HL-60 (cell line): ENCODE measurements around the gene ULBP2.

Source experiments
- DNase-seq, 2 experiments: peaks; one replicate each; pipeline ENCODE4 v3.0.0-alpha.2; 2010 to 2020; ENCODE audit warnings: low read depth in 1 of 2, low spot score in 1 of 2
- H3K27ac ChIP-seq: fragments of 250-450 bp; sonication (Bioruptor Pico); replicated peaks from 2 replicates; pipeline ENCODE4 v1.5.1; 2020; ENCODE audit warnings: mild to moderate bottlenecking, moderate library complexity
- H3K27me3 ChIP-seq: fragments of 250-450 bp; sonication (Bioruptor Pico); 2 replicates; pipeline ENCODE4 v1.5.1; 2021; ENCODE audit warnings: mild to moderate bottlenecking, moderate library complexity; ENCODE audit not compliant: insufficient read depth, poor library complexity, severe bottlenecking
- H3K4me3 ChIP-seq: replicated peaks from 2 replicates; pipeline ENCODE4 v1.5.1; 2011; ENCODE audit warnings: mild to moderate bottlenecking, control low read depth, low read length; ENCODE audit not compliant: insufficient read depth
- GABPA ChIP-seq: IDR thresholded peaks from 2 replicates; pipeline ENCODE4 v1.6.1; 2012; ENCODE audit warnings: low read depth
- POLR2AphosphoS5 ChIP-seq: IDR thresholded peaks from 2 replicates; pipeline ENCODE4 v1.6.1; 2012; ENCODE audit warnings: low read depth
- SPI1 ChIP-seq: IDR thresholded peaks from 2 replicates; pipeline ENCODE4 v1.6.1; 2012; ENCODE audit warnings: low read depth, mild to moderate bottlenecking, borderline replicate concordance
- TF ChIP-seq, protein P1 (sequence below): IDR thresholded peaks from 2 replicates; pipeline ENCODE4 v1.6.1; 2012; ENCODE audit warnings: low read depth; ENCODE audit not compliant: insufficient replicate concordance
- TF ChIP-seq, protein P2 (sequence below): IDR thresholded peaks from one replicate; pipeline ENCODE4 v1.5.1; 2011; ENCODE audit warnings: low read length, control low read depth, inconsistent platforms; ENCODE audit not compliant: insufficient read depth

The ULBP2 gene

DNA sequence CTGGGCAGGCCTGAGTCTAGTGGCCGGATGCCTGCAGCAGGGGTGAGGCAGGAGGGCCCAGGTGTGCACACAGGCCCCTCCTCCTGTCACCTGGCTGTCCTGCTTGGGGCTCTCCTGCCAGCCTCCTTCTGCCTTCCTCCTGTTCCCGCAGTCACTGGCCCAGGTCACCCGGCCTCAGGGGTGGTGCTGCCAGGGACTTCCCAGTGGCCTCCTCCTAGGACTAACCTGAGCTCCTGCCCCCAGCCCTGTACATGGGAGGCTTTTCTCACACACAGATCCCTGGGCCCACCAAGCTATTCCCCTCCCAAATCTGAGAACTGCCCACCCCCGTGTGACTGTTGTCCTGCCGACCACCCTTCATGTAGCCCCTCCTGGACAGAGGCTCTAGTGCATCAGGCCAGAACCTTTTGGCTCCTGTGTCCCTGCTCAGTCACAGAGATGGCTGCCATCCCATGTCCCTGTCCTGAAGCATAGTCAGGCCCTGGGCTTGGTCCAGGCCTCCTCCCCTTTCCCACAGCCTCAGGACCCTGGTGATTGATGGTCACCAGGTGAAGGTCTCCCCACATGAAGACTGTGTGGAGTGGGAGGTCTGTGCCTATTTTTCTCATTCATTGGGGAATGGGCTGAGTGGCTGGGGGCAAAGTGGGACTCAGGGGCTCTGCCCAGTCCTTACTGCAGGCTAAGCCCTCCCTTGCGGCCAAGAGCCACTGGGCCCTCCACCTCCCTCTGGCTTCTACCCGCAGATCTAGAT is 20.8 kb downstream of the ULBP2 start:
- Histone ChIP-seq H3K27ac (no peak overlapping the region), H3K27me3 (peaks cover 28% of the 10 kb centered on the region), H3K4me3 (no peak overlapping the region)
- DNase-seq, result no peak
- TF ChIP-seq, protein P1, sequence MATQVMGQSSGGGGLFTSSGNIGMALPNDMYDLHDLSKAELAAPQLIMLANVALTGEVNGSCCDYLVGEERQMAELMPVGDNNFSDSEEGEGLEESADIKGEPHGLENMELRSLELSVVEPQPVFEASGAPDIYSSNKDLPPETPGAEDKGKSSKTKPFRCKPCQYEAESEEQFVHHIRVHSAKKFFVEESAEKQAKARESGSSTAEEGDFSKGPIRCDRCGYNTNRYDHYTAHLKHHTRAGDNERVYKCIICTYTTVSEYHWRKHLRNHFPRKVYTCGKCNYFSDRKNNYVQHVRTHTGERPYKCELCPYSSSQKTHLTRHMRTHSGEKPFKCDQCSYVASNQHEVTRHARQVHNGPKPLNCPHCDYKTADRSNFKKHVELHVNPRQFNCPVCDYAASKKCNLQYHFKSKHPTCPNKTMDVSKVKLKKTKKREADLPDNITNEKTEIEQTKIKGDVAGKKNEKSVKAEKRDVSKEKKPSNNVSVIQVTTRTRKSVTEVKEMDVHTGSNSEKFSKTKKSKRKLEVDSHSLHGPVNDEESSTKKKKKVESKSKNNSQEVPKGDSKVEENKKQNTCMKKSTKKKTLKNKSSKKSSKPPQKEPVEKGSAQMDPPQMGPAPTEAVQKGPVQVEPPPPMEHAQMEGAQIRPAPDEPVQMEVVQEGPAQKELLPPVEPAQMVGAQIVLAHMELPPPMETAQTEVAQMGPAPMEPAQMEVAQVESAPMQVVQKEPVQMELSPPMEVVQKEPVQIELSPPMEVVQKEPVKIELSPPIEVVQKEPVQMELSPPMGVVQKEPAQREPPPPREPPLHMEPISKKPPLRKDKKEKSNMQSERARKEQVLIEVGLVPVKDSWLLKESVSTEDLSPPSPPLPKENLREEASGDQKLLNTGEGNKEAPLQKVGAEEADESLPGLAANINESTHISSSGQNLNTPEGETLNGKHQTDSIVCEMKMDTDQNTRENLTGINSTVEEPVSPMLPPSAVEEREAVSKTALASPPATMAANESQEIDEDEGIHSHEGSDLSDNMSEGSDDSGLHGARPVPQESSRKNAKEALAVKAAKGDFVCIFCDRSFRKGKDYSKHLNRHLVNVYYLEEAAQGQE, result no peak
- TF ChIP-seq, protein P2, sequence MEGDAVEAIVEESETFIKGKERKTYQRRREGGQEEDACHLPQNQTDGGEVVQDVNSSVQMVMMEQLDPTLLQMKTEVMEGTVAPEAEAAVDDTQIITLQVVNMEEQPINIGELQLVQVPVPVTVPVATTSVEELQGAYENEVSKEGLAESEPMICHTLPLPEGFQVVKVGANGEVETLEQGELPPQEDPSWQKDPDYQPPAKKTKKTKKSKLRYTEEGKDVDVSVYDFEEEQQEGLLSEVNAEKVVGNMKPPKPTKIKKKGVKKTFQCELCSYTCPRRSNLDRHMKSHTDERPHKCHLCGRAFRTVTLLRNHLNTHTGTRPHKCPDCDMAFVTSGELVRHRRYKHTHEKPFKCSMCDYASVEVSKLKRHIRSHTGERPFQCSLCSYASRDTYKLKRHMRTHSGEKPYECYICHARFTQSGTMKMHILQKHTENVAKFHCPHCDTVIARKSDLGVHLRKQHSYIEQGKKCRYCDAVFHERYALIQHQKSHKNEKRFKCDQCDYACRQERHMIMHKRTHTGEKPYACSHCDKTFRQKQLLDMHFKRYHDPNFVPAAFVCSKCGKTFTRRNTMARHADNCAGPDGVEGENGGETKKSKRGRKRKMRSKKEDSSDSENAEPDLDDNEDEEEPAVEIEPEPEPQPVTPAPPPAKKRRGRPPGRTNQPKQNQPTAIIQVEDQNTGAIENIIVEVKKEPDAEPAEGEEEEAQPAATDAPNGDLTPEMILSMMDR, result no peak
- TF ChIP-seq SPI1, result no peak
- no peak for TF ChIP-seq POLR2AphosphoS5
- TF ChIP-seq GABPA, result no peak

DNA sequence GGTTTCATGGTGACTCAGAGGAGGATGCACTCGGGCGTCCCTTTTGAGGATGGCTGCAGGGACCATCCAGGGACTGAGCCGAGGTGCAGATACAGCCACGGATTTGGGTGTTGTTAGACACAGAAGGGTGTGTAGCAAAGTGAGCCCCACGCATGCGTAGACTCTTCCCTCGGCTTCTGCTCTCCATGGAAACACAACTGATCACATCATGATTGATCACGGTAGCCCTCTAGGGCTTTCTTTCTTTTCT is 21.3 kb downstream of the ULBP2 start:
- TF ChIP-seq SPI1 (no peak), POLR2AphosphoS5 (no peak), GABPA (no peak)
- TF ChIP-seq, protein P1, result no peak
- TF ChIP-seq, protein P2, result no peak
- no peak for DNase-seq
- H3K27ac ChIP-seq, result no peak overlapping the region

DNA sequence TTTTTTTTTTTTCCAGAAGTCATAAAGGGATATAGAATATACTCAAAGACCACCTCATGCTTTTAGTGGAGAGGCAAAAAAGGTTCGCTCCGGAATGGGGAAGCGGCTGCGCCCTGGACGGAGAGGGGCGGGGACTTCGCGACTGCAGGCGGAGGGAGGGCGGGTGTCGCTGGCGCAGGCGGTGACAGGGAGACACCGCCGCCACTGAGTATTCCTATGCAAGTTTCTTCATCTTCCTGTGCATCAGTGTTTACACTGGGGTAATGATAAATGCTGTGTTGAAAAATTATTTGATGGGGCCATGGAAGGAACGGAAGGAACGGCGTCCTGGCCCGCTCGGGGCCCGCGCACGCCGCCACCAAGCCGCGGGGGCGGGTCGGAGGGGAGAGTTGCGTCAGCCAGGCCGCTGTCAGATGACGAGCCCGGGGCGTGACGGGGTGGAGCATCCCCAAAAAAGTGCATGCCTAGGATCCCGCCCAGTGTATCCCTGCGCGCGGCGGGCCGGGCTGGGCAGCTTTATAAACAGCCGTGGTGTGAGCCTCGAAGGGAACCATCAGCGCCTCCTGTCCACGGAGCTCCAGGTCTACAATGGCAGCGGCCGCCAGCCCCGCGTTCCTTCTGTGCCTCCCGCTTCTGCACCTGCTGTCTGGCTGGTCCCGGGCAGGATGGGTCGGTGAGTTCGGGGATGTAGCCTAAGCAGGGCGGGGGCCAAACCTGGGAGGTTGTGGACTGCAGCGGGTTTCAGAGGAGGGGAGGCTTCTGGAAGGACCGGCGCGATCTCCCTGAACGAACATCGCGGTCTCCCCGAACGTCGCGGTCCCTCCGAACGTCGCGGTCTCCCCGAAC is 21.9 kb downstream of the ULBP2 start, which contains the start of gene ULBP1:
ULBP1 (plus strand) TSS at position 482 of the 846 bp plus-strand sequence; CDS start at position 589, 107 bp downstream.
- H3K4me3 ChIP-seq, result peak within 1 kb of the TSS; percentile 49
- TF ChIP-seq SPI1, result peak; percentile 74; the same call in 1 of the 2 replicates
- TF ChIP-seq, protein P1, result no peak
- H3K27me3 ChIP-seq, result peaks cover 22% of the 10 kb centered on the region
- DNase-seq, result peak; percentile 65 to 76
- H3K27ac ChIP-seq, result no peak within 1 kb of the TSS

More for the DNA sequence above, 21.3 kb downstream of the ULBP2 start:
- Histone ChIP-seq H3K4me3 (peak overlapping the region; percentile 49), H3K27me3 (peaks cover 24% of the 10 kb centered on the region)
